ENCODE data around the gene NAT9. TPM values are rescaled to one million over a fixed set of nuclear protein-coding genes. Genes with fewer than 3 reads are reported as not detected.

The NAT9 gene
- total RNA-seq (2022; extraction: Qiagen RNA extraction) = 52.9 to 62.5 TPM (median 57.2 TPM) in 5 replicates

GRCh38 chr17:74776044-74776962, at the start of gene NAT9:
NAT9 (minus strand) TSS chr17:74776345; CDS start chr17:74775698, 647 bp downstream.

GRCh38 chr17:74748529-74749278, 27.4 kb downstream of the NAT9 start, which contains the start of gene NHERF1:
NHERF1 (plus strand) TSS chr17:74748628; CDS start chr17:74748847, 219 bp downstream.

DNA sequence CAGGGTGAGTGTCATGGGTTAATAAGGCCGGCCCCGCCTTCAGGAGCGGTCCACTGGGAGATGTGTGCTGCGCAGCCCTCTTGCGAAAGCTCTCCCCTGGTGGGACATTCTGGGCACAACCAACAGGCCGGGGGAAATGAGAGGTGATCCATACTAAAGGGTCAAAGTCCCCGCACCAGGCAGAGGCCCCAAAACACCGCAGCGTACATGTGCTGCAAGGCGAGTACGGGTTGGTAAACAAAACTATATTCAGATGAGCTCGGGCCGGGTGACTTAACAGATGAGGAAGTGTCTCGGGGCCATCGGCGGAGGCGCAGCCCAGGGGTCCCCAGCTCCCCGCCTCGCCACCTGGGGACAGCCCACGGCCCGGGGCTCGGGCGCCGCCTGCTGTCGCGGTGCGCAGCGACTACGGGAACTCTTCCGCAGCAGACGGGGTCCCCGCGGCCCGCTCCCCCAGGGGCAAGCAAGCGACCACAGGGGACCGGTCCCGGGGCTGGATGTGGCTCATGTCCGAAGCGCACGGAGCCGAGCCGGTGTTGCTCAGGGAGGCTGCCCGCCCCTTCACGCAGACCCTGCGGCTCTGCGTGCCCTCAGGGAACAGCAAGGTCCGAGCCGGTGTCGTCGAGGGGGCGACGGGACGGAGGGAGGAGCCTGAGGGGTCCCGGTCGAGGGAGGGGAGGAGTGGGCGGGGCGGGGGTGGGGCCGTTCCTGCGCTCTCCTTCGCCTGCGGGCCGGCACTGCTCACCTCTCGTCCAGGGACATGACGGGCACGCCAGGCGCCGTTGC, 39.4 kb downstream of the NAT9 start, which contains the start of gene RAB37:
RAB37 (plus strand) TSS at position 744 of the 786 bp plus-strand sequence; CDS start at position 761, 17 bp downstream.

Other genes with a start within 250 kb of the NAT9 start
- 0.03 to 0.14 TPM (median 0.09 TPM) in 4 of 5 replicates, not detected in the other for gene CD300LB, start 244.9 kb downstream of the NAT9 start, total RNA-seq (2022; extraction: Qiagen RNA extraction)
- gene CD300C, start 230.2 kb downstream of the NAT9 start, total RNA-seq (2022; extraction: Qiagen RNA extraction) = 0.09 to 0.20 TPM (median 0.16 TPM) in 5 replicates
- 0.32 to 0.76 TPM (median 0.53 TPM) in 5 replicates for gene CD300H, start 208.8 kb downstream of the NAT9 start, total RNA-seq (2022; extraction: Qiagen RNA extraction)
- gene CD300LD, start 184.1 kb downstream of the NAT9 start, total RNA-seq (2022; extraction: Qiagen RNA extraction) = not detected in 5 replicates
- 0.02 TPM in 1 of 5 replicates, not detected in the others for gene CD300E, start 152.6 kb downstream of the NAT9 start, total RNA-seq (2022; extraction: Qiagen RNA extraction)
- not detected in 5 replicates for gene CD300LF, start 63.4 kb downstream of the NAT9 start, total RNA-seq (2022; extraction: Qiagen RNA extraction)
- 0.87 to 1.7 TPM (median 1.2 TPM) in 5 replicates for gene RAB37, start 39.1 kb downstream of the NAT9 start, total RNA-seq (2022; extraction: Qiagen RNA extraction)
- 35.3 to 45.9 TPM (median 44.4 TPM) in 5 replicates for gene NHERF1, start 27.7 kb downstream of the NAT9 start, total RNA-seq (2022; extraction: Qiagen RNA extraction)
- gene GRIN2C, start 83.5 kb upstream of the NAT9 start, total RNA-seq (2022; extraction: Qiagen RNA extraction) = 0.07 to 0.61 TPM (median 0.24 TPM) in 5 replicates
- 48.6 to 77.1 TPM (median 65.5 TPM) in 5 replicates for gene FDXR, start 96.6 kb upstream of the NAT9 start, total RNA-seq (2022; extraction: Qiagen RNA extraction)
- 0.06 to 0.12 TPM in 2 of 5 replicates, not detected in the others for gene FADS6, start 117.3 kb upstream of the NAT9 start, total RNA-seq (2022; extraction: Qiagen RNA extraction)
- 0.03 to 0.11 TPM (median 0.08 TPM) in 5 replicates for gene USH1G, start 146.9 kb upstream of the NAT9 start, total RNA-seq (2022; extraction: Qiagen RNA extraction)
- gene OTOP2, start 147.9 kb upstream of the NAT9 start, total RNA-seq (2022; extraction: Qiagen RNA extraction) = 0.05 to 0.08 TPM (median 0.05 TPM) in 4 of 5 replicates, not detected in the other
- gene OTOP3, start 159.6 kb upstream of the NAT9 start, total RNA-seq (2022; extraction: Qiagen RNA extraction) = 0.05 TPM in 1 of 5 replicates, not detected in the others
- 6.0 to 9.9 TPM (median 9.0 TPM) in 5 replicates for gene HID1, start 196.4 kb upstream of the NAT9 start, total RNA-seq (2022; extraction: Qiagen RNA extraction)
- 37.1 to 57.1 TPM (median 52.4 TPM) in 5 replicates for gene CDR2L, start 211.3 kb upstream of the NAT9 start, total RNA-seq (2022; extraction: Qiagen RNA extraction)
- 76.4 to 81.8 TPM (median 77.9 TPM) in 5 replicates for gene MRPL58, start 236.3 kb upstream of the NAT9 start, total RNA-seq (2022; extraction: Qiagen RNA extraction)